ENCODE data around the gene KHDRBS2.

The KHDRBS2 gene

GRCh38 chr6:62174548-62174947, 111.5 kb downstream of the KHDRBS2 start:
- Histone ChIP-seq H3K36me3 (ENCODE audit: insufficient read depth, low read depth, low read length) (no peaks in the 10 kb centered on the region), H3K4me1 (ENCODE audit: insufficient read depth, low read length) (no peaks in the 10 kb centered on the region), H3K27me3 (ENCODE audit: insufficient read depth, low read length) (no peaks in the 10 kb centered on the region), H3K9ac (ENCODE audit: low read depth, low read length) (no peak overlapping the region), H3K4me3 (ENCODE audit: low read length) (no peak overlapping the region), H3K27ac (ENCODE audit: low read length) (no peak overlapping the region), H3K9me3 (ENCODE audit: insufficient read depth, low read depth, low read length) (no peaks in the 10 kb centered on the region)

DNA sequence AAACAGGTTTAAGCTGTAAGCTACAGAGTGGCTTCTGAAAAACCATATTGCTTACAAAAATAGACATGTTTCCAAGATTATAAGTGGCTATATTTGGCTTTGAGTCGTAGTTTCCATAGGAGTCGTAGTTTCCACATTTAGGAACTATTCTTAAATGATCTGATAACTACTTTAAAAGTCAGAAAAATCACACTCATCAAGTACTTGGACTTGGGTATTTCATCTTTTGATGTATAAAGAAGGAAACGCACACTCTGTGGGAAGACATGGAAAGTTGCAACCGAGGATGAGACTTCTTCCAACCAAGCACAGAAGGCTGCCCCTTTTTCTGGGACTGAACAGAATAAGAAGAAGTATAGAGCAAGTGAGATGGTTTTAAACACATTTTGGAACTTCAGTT, 118.3 kb downstream of the KHDRBS2 start:
- Histone ChIP-seq H3K4me3 (ENCODE audit: low read length) (no peak overlapping the region), H3K27me3 (ENCODE audit: insufficient read depth, low read length) (no peaks in the 10 kb centered on the region), H3K36me3 (ENCODE audit: insufficient read depth, low read depth, low read length) (no peaks in the 10 kb centered on the region), H3K27ac (ENCODE audit: low read length) (no peak overlapping the region), H3K4me1 (ENCODE audit: insufficient read depth, low read length) (no peaks in the 10 kb centered on the region), H3K9me3 (ENCODE audit: insufficient read depth, low read depth, low read length) (0 out of 2 replicates have a peak, but pooled peaks cover 5% of the 10 kb centered on the region), H3K9ac (ENCODE audit: low read depth, low read length) (no peak overlapping the region)

DNA sequence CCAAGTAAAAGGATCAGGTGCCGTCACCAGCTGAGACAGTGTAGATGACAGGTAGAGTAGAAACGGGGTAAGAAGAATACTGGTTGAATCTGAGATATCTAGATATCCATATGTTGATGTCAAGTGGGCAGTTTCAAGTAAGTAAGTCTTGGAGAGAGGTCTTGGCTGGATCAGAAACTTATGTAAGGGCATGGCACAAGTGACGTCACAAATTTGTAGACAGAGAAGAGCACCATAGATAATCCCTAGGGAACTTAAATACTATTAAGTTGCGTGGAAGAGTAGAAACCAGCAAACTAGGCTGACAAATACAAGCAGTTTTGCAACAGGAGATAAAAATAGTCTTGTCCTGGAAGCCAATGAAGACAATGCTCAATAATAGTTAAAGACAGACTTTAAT, 123.2 kb downstream of the KHDRBS2 start:
- Histone ChIP-seq H3K36me3 (ENCODE audit: insufficient read depth, low read depth, low read length) (no peaks in the 10 kb centered on the region), H3K27me3 (ENCODE audit: insufficient read depth, low read length) (no peaks in the 10 kb centered on the region), H3K4me3 (ENCODE audit: low read length) (no peak overlapping the region), H3K4me1 (ENCODE audit: insufficient read depth, low read length) (no peaks in the 10 kb centered on the region), H3K27ac (ENCODE audit: low read length) (no peak overlapping the region), H3K9me3 (ENCODE audit: insufficient read depth, low read depth, low read length) (peaks cover 5% of the 10 kb centered on the region; the same call in 1 of the 2 replicates), H3K9ac (ENCODE audit: low read depth, low read length) (no peak overlapping the region)

GRCh38 chr6:62152796-62153195, 133.2 kb downstream of the KHDRBS2 start:
- Histone ChIP-seq H3K9ac (ENCODE audit: low read depth, low read length) (no peak overlapping the region), H3K4me3 (ENCODE audit: low read length) (no peak overlapping the region), H3K9me3 (ENCODE audit: insufficient read depth, low read depth, low read length) (no peaks in the 10 kb centered on the region), H3K27ac (ENCODE audit: low read length) (no peak overlapping the region), H3K27me3 (ENCODE audit: insufficient read depth, low read length) (no peaks in the 10 kb centered on the region), H3K36me3 (ENCODE audit: insufficient read depth, low read depth, low read length) (no peaks in the 10 kb centered on the region), H3K4me1 (ENCODE audit: insufficient read depth, low read length) (peaks cover 6% of the 10 kb centered on the region; the same call in 1 of the 2 replicates)

- Histone ChIP-seq H3K4me3 (ENCODE audit: low read length) (no peak overlapping the region), H3K9me3 (ENCODE audit: insufficient read depth, low read depth, low read length) (no peaks in the 10 kb centered on the region), H3K9ac (ENCODE audit: low read depth, low read length) (no peak overlapping the region), H3K36me3 (ENCODE audit: insufficient read depth, low read depth, low read length) (no peaks in the 10 kb centered on the region), H3K27ac (ENCODE audit: low read length) (no peak overlapping the region), H3K4me1 (ENCODE audit: insufficient read depth, low read length) (peaks cover 6% of the 10 kb centered on the region; the same call in 1 of the 2 replicates), H3K27me3 (ENCODE audit: insufficient read depth, low read length) (no peaks in the 10 kb centered on the region)
Measured at GRCh38 chr6:62150048-62150663, 135.9 kb downstream of the KHDRBS2 start.

DNA sequence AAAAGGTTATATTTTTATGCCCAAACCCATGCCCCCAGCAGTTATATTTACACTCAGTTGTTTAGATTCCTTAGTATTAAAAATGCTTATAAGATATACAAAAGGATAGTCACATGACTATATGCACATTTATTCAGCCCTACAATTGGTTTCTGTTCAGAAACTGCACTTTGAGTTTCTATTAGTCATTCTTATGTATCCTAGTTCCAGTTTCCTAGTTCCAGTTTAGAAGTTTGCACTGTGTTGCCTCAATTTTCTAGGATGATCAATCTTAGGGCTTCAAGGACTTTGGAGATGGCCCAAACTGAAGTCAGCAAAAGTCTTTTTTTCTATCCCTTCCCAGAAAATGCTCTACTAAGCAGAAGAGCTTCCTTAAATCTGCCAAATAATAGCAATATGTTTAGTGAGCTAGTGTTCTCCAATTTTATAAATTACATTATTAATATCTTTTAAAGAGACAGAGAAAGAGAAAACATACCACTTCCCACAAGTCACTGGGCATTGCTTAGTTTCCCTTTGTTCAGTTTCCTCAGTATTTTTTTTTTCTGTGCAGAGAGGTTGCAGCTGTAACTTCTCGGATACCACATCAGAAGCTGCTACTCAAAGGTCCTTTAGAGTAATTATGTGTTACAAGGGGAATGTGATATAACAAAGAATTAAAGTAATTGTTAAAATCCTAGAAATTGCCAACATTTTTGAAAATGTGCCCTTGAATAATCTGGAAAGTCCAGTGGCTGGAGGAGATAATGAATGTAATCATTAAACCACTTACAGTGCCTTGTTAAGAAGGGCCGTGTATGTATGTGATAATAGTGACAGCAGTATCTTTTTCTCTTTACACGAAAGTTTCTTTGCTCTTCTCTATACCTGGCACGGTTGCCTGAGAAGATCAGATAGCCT, 138.8 kb downstream of the KHDRBS2 start:
- Histone ChIP-seq H3K27ac (ENCODE audit: low read length) (no peak overlapping the region), H3K4me1 (ENCODE audit: insufficient read depth, low read length) (peaks cover 6% of the 10 kb centered on the region; the same call in 1 of the 2 replicates), H3K27me3 (ENCODE audit: insufficient read depth, low read length) (no peaks in the 10 kb centered on the region), H3K36me3 (ENCODE audit: insufficient read depth, low read depth, low read length) (no peaks in the 10 kb centered on the region), H3K9ac (ENCODE audit: low read depth, low read length) (no peak overlapping the region), H3K4me3 (ENCODE audit: low read length) (no peak overlapping the region), H3K9me3 (ENCODE audit: insufficient read depth, low read depth, low read length) (no peaks in the 10 kb centered on the region)

- Histone ChIP-seq H3K9me3 (ENCODE audit: insufficient read depth, low read depth, low read length) (peaks cover 9% of the 10 kb centered on the region), H3K27me3 (ENCODE audit: insufficient read depth, low read length) (no peaks in the 10 kb centered on the region), H3K4me3 (ENCODE audit: low read length) (no peak overlapping the region), H3K9ac (ENCODE audit: low read depth, low read length) (no peak overlapping the region), H3K4me1 (ENCODE audit: insufficient read depth, low read length) (no peaks in the 10 kb centered on the region), H3K36me3 (ENCODE audit: insufficient read depth, low read depth, low read length) (peaks cover 7% of the 10 kb centered on the region; the same call in 1 of the 2 replicates), H3K27ac (ENCODE audit: low read length) (no peak overlapping the region)
Measured at GRCh38 chr6:62129127-62129526, 156.9 kb downstream of the KHDRBS2 start.

DNA sequence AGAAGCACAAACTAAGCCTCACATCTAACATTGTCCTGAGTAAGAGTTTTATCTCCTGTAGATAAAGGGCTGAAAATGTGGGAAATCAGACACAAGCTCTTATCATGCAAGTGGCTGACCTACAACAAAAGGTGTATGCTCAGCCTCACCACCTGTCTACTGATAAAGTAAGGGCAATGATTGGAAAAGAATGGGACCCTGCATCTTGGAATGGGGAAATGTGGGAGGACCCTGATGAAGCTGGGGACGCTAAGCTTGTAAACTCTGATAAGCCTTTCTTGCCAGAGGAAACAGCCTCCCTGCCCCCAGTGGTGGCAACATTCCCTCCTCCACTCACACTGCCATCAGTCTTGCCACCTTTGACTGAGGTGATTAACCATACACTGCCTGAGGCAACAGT, 166.6 kb downstream of the KHDRBS2 start:
- H3K27ac ChIP-seq (ENCODE audit: low read length) = no peak overlapping the region
- H3K36me3 ChIP-seq (ENCODE audit: insufficient read depth, low read depth, low read length) = no peaks in the 10 kb centered on the region
- H3K9ac ChIP-seq (ENCODE audit: low read depth, low read length) = no peak overlapping the region
- no peaks in the 10 kb centered on the region for H3K27me3 ChIP-seq (ENCODE audit: insufficient read depth, low read length)
- no peak overlapping the region for H3K4me3 ChIP-seq (ENCODE audit: low read length)
- H3K9me3 ChIP-seq (ENCODE audit: insufficient read depth, low read depth, low read length) = peaks cover 20% of the 10 kb centered on the region; the same call in 1 of the 2 replicates
- no peaks in the 10 kb centered on the region for H3K4me1 ChIP-seq (ENCODE audit: insufficient read depth, low read length)

DNA sequence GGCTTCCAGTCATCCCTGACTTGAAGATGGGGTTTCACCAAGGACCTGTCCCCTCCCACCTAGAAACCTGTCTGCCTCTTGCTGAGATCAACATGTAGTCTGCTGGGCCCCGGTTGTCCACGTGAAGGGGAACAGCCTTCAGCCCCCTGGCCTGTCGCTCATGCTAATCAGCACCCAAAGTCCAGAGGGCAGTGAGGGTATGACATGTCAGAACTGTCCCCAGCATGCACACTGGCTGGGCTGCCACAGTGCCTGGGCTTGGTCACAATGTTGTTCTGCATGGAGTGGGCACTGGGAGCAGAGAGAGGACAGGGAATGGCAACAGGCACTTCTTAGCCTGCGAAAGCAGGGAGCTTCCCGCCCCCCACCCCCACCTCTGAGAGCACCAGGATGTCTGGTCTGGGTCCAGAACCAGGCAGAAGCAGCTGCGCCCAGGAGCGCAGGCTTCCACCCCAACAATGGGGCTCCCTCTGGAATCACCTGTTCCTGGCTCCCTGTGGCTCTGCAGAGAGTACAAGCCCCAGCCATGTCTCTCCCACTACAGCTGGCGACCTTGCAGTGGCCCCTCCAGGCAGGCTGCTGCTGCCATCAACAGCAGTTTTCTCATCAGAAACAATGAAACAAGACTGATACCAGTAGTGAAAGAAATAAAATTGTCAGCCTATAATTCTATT, 182.7 kb downstream of the KHDRBS2 start:
- Histone ChIP-seq H3K9me3 (ENCODE audit: insufficient read depth, low read depth, low read length) (no peaks in the 10 kb centered on the region), H3K9ac (ENCODE audit: low read depth, low read length) (no peak overlapping the region), H3K36me3 (ENCODE audit: insufficient read depth, low read depth, low read length) (no peaks in the 10 kb centered on the region), H3K4me1 (ENCODE audit: insufficient read depth, low read length) (no peaks in the 10 kb centered on the region), H3K4me3 (ENCODE audit: low read length) (no peak overlapping the region), H3K27me3 (ENCODE audit: insufficient read depth, low read length) (no peaks in the 10 kb centered on the region), H3K27ac (ENCODE audit: low read length) (no peak overlapping the region)

DNA sequence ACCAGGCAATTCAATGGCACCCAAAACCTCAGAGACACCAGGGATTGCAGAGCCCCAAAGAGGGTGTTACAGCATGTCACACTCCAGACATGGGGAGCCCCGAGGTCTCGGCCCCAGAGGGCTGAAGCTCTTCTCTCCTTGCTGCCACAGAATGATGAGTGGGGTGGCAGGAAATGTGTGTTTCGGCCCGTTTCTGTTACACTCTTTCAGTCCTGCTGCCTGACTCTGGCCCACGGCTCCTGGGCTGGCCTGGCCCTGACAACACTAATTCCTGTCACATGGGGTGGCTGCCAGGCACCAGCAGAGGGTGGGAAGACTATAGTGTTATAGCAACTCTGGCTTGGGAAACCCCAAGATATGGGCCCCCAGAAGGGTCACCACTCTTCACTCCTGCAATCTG, 183.6 kb downstream of the KHDRBS2 start:
- Histone ChIP-seq H3K4me1 (ENCODE audit: insufficient read depth, low read length) (no peaks in the 10 kb centered on the region), H3K36me3 (ENCODE audit: insufficient read depth, low read depth, low read length) (no peaks in the 10 kb centered on the region), H3K9ac (ENCODE audit: low read depth, low read length) (no peak overlapping the region), H3K9me3 (ENCODE audit: insufficient read depth, low read depth, low read length) (no peaks in the 10 kb centered on the region), H3K27me3 (ENCODE audit: insufficient read depth, low read length) (no peaks in the 10 kb centered on the region), H3K27ac (ENCODE audit: low read length) (no peak overlapping the region), H3K4me3 (ENCODE audit: low read length) (no peak overlapping the region)

DNA sequence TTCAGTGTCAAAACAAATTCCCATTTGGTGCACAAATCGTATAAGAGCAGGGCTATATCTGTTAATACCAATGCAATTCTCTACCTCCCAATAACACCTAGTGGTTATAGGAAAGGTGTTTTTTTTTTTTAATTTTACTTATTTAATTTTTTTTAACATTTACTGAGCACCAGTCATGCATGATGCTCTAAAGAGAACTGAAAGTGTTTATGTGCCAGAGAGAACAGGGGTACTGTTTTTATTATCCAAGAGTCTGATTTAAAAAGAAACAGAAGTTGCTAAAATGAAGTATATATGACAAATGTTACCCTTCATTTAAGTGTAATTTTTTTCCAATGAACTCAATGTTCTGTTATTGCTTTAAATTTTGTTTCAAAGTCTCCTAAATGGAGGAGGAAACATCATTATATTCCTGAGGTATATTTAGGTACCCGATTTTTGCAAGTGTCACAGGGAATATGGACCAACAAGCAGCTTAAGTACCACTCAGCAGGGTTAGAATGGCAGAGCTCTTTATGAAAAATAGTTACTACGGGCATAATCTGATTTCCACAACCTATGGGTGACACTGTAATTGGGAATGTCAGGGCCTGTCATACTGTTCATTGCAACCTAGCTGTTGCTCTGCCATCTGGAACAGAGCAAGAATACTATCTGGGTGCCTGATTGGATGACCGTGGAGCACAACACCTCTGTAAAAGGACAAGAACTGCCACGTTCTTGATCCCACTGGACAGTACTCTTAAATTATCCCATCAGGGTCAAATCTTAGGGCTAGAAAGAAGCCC, 195.4 kb downstream of the KHDRBS2 start:
- no peak overlapping the region for H3K9ac ChIP-seq (ENCODE audit: low read depth, low read length)
- no peaks in the 10 kb centered on the region for H3K4me1 ChIP-seq (ENCODE audit: insufficient read depth, low read length)
- H3K9me3 ChIP-seq (ENCODE audit: insufficient read depth, low read depth, low read length) = no peaks in the 10 kb centered on the region
- H3K27me3 ChIP-seq (ENCODE audit: insufficient read depth, low read length) = no peaks in the 10 kb centered on the region
- no peaks in the 10 kb centered on the region for H3K36me3 ChIP-seq (ENCODE audit: insufficient read depth, low read depth, low read length)
- no peak overlapping the region for H3K4me3 ChIP-seq (ENCODE audit: low read length)
- H3K27ac ChIP-seq (ENCODE audit: low read length) = no peak overlapping the region
